Heart left ventricle (tissue), 13 donors: ENCODE measurements around the gene PGA4.

ENCODE experiments used
- CTCF ChIP-seq, 12 donors: fragments of 200-600 bp; sonication (generic) in 4 of 12; IDR thresholded peaks; one replicate each; pipeline versions ENCODE4 v1.5.0 to v1.8.0; 2018 to 2022; ENCODE audit warnings: antibody characterized with exemption in 12 of 12, mild to moderate bottlenecking in 5 of 12
- POLR2A ChIP-seq, 2 donors: fragments of 450-650 bp; IDR thresholded peaks; one replicate each; pipeline ENCODE4 v1.6.1; 2017; ENCODE audit warnings: antibody characterized with exemption in 2 of 2, mild to moderate bottlenecking in 2 of 2, moderate library complexity in 2 of 2
- donor health status: ischemic (EF 13 %, LVEDD 7.1; RV severe dilation, severe dysfunction).
- donor health status: DM: no; HTN: yes; CAD: no.
- donor health status: DM: no; HTN: no; CAD: no.
- donor health status: ischemic (EF 25% LVEDD 6.9; RV normal size, moderate dysfunction).
- donor health status: ischemic (EF 25% LVEDD 5.7; RV mildly dilated, moderate dysfunction).
- donor health status: ischemic (EF 35%, LVEDD 5.7; RV mildly dilated, moderate dysfunction).
- donor health status: nonischemic (EF 11% LVEDD 7.7; RV severe dilation, severe dysfunction).
- donor health status: DM: yes; HTN: yes; CAD: no.
- donor health status: PGD.
- donor health status: ischemic (EF 29% LVEDD 5.4; RV normal size, mild dysfunction).
- donor health status: nonischemic (EF 23%, LVEDD 6.1; RV moderate dilation, normal function).

- TF ChIP-seq CTCF (IDR thresholded peaks at IDR 0.05) (no peak), POLR2A (IDR thresholded peaks at IDR 0.05) (no peak)
Observed at GRCh38 chr11:61172888-61173287, 49.3 kb upstream of the PGA4 start.
